ENCODE results near the gene PDZK1IP1.
"Not testable (repeated sequence)": the region's sequence is repeated elsewhere in the genome, so short reads cannot be mapped to it uniquely, and the experiment has no call there.

The PDZK1IP1 gene

DNA sequence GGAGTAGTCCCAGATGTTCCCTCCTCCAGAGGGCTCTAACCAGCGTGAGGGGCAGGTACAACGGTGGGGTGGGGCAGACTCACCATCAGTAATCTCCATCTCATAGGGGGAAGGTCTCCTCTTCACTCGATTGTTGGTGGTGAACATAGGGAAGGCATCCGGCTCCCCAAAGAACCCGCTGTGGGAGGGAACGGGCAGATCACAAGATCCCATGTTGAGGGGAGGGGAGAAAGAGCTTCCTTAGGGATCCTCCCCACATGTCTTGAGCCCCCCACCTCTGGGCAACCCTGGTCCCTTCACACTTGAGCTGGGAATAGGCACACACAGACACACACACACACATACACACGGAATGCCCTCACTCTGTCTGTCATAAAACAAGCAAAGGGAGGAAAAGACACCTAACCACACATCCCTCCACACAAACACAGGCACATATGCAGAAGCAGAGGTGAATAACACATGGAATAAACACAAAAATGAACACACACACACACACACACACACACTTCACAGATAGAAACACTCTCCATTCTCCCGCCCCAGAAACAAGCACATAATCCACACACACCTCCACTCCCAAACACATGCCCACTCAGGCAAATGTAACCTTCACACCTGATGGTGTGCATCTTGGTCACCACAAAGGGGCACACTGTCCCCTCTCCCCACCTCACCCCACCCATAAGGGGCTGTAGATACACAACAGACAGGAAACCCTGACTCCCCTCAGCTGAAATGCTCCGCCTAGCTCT, 34.3 kb upstream of the PDZK1IP1 start:
- FAIRE-seq: no peak

GRCh38 chr1:47223174-47223920, 33.5 kb upstream of the PDZK1IP1 start:
- no peak for FAIRE-seq

DNA sequence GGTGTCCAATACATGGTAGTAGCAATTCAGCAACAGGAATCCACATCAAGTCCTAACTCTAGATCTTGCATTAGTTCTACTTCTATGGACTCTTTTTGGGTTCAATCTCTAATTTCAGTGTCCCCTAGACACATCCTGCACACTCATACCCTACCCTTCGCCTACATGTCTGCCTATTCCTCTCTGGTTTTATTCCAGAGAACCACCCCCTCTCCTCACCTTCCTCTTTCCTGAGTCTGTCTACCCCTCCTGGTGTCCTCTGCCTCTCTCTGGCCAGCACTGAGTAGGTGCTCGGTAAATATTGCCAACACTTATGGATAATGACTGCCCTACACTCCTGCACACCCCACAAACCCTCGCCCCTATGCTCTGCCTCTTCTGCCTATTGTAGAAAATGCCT, 32.6 kb upstream of the PDZK1IP1 start:
- no peak for FAIRE-seq

DNA sequence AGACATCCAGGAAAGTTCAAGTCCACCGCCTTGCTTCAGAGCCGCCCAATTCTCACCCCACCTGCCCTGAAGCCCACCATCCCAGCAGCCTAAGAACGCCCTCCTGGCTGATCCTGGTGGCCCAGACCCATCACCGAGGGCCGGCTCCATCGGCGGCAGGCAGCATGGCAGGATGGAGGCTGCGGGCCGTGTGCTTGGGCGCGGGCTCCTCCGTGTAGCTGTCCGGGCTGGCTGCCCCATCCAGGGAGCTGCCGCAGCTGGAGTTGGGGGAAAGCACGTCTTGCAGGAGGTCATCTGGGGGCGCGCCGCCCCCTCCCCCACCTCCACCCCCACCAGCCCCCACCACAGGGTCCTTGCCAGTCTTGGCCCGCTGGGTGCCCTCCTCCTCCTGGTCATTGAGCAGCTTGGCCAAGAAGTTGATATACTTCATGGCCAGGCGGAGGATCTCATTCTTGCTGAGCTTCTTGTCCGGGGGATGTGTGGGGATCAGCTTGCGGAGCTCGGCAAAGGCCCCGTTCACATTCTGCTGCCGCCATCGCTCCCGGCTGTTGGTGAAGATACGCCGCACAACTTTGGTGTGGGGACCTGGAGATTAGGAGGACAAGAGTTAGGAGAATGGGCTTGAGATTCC, 29.9 kb upstream of the PDZK1IP1 start:
- FAIRE-seq: no peak

- no peak for FAIRE-seq
Measured at GRCh38 chr1:47219001-47219400, 29.2 kb upstream of the PDZK1IP1 start.

GRCh38 chr1:47216278-47217059, 26.6 kb upstream of the PDZK1IP1 start:
- FAIRE-seq: no peak

DNA sequence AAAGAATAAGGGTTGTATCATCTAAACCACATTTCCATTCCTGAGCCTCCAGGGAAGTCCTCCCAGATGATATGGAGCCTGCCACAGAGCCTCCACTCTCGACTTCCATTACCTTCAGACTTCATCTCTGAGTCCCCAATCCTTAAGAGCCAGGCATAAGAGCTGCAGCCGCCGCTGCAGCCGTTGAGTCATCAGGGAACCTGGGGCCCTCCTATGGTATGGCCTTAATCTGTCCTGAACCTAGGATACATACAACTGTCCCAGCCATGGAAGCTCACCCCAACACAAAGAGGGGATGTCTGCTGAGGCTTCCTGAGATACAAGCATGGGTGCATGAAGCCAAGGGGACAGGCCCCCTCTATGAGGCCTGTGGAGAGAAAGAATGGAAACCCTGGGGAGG, 25.9 kb upstream of the PDZK1IP1 start:
- FAIRE-seq: no peak

DNA sequence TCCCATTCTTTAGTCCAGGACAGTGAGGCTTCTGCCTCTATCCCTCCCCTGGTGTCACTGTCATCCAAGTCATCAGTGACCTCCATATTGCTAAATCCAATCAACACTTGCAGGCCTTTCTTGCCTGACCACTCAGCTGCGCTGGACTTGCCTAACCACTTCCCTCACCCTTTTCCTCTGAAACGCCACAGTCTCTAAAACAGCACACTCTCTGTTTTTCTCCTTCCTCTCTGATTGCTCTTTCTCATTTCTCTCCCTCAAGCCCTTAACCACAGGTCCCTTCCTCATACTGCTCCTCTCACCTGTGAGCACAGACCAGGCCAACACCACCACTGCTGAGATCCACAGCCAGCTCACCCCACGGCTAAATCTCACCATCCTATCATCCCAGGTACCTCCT, 24.7 kb upstream of the PDZK1IP1 start:
- no peak for FAIRE-seq

DNA sequence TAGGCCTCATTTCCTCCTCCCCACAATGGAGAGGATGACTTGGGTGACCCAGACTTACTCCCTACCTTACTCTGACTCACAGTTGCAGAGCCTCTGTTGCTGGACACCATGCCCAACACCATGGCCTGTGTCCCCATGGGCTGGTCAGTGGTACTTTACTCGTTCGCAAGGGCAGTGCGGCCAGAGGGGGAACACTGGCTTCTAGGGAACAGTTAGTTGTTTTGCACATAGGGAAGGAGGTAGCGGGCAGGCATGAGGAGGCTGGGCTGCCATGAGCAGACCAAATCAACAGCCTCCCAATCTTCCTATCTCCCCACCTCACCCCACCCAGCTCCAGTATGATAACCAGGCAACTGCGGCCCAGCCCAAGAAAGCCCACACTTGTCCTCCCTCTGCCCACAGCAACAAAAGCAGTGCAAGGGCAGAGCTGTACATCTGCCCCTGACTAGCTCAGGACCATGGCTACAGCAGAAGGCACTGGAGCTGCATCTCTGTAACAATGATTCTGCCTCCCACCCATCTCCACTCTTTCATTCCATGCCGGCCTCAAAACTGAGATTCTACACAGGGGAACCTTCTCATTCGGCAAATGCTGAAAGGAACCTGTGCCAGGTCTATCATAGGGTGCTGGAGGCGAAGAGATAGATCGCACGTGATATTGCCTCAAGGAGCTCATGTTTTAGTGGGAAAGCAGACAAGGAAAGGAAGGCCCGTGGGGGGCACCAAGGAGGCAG, 23.6 kb upstream of the PDZK1IP1 start:
- no peak for FAIRE-seq

DNA sequence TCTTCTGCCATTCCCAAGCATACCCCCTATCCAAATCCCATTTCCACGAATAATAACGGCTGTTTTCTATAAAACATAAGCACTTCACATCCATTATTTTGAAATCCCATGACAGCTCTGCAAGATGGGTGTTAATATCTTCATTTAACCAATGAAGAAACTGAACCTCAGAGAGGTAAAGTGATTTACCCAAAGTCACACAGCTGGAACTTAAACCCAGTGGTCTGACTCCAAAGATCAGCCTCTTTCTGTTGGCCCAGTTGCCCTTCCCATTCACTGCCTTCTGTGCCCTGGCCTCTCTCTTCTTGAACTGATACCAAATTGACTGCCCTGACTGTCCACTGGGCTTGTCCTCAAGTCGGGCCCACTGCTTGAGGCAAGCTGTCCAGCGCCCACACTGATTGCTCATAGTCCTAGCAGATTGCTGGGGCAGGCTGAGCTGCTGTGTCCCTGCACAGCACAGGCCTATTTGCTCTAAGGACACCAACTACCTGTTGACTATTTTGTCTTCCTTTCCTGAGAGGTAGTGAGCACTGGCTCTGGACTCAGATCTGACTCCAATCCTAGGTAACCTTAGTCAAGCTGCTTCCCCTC, 22.9 kb upstream of the PDZK1IP1 start:
- no peak for FAIRE-seq

GRCh38 chr1:47211796-47212269, 22.0 kb upstream of the PDZK1IP1 start:
- no peak for FAIRE-seq

GRCh38 chr1:47210666-47211065, 20.8 kb upstream of the PDZK1IP1 start:
- FAIRE-seq: no peak

DNA sequence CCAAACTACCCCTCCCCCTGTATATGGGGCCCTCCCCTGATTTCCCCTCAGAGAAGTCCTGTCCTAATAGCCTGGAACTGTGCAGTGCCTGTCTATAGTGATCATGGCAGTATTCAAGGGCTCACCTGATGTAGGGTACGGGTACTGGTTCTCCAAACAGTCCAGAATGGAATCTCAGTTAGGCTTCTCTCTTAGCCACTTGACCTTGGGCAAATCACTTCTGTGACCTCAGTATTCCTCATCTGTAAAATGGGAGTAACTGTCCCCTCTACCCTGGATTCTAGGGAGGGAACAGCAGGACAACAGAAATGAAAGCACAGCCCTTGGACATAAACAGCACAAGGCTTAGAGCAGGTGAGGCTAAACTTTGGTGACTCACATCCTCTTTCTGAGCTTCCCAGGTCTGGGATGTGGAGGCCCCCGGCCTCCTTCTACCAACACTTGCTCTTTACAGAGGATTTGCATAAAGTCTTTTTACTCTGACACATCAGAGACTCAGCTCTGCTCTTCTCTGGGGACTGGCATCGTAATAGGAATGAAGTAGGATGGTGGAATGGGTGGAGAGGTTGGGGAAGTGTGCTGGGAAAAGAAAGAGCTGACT, 20.0 kb upstream of the PDZK1IP1 start:
- FAIRE-seq: no peak

DNA sequence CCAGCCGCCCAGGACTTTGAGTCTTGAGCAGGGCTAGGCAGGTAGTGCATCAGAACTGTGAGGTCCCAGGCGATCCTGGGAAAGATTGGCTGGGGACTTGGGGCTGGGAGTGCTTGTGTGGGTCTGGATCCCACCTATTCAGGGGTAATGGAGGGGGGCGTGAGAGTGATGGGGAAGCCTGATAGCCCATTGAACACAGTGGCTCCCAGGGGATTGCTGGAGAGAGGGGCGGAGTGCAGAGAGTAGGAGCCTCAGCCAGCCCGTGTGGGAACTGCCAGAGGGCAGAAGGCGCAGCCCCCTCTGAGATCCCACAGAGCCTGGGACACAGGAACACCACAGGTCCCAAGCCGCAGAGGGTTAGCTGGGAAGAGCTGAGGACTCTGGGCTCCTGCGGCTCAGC, 19.3 kb upstream of the PDZK1IP1 start:
- FAIRE-seq: no peak

- FAIRE-seq: no peak
Measured at GRCh38 chr1:47208374-47208850, 18.6 kb upstream of the PDZK1IP1 start.

GRCh38 chr1:47207803-47208373, 18.1 kb upstream of the PDZK1IP1 start:
- no peak for FAIRE-seq

DNA sequence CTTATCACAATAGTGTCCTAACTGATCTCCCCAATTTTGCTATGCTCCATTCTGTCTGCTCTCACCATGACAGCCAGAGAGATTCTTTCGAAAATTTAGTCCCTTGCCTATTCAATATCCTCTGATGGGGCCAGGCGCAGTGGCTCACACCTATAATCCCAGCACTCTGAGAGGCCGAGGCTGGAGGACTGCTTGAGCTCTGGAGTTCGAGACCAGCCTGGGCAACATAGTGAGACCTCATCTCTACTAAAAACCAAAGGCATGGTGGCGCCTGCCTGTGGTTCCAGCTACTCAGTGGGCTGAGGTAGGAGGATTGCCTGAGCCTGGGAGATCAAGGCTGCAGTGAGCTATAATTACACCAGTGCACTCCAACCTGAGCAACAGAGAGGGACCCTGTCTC, 16.1 kb upstream of the PDZK1IP1 start:
- FAIRE-seq: no peak

DNA sequence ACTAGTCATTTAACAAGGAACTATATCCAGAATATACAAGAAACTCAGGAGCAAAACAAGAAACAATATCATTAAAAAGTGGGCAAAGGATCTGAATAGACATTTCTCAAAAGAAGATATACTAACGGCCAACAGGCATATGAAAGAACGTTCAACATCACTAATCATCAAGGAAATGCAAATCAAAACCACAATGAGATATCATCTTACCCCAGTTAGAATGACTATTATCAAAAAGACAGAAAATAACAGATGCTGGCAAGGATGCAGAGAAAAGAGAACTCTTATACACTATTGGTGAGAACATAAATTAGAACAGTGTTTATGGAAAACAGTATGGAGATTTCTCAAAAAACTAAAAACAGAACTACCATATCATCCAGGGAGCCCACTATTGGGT, 13.7 kb upstream of the PDZK1IP1 start:
- FAIRE-seq: not testable (repeated sequence)

- no peak for FAIRE-seq
Measured at GRCh38 chr1:47201179-47201578, 11.3 kb upstream of the PDZK1IP1 start.

GRCh38 chr1:47198214-47198613, 8.4 kb upstream of the PDZK1IP1 start:
- no peak for FAIRE-seq

- no peak for FAIRE-seq
Measured at GRCh38 chr1:47196622-47197021, 6.8 kb upstream of the PDZK1IP1 start.

Data from endometrium (tissue), 2 donors.